Neural cell (in vitro differentiated cells): ENCODE results near the gene MAGEB18.

Experiments used
- CTCF ChIP-seq: fragments of 450-650 bp; IDR thresholded peaks from 2 replicates; pipeline ENCODE4 v1.5.1; 2014; ENCODE audit warnings: antibody characterized with exemption, mild to moderate bottlenecking, moderate library complexity; ENCODE audit not compliant: poor library complexity, severe bottlenecking
- EZH2 ChIP-seq: fragments of 200-600, 300-800 bp; shearing (Covaris generic), sonication (generic); IDR thresholded peaks from 2 replicates; pipeline ENCODE4 v1.6.1; 2014; ENCODE audit warnings: antibody characterized with exemption, low read length, borderline replicate concordance, mild to moderate bottlenecking; ENCODE audit not compliant: insufficient read depth, poor library complexity, severe bottlenecking
- MXI1 ChIP-seq: fragments of 450-650 bp; conservative IDR thresholded peaks from 2 replicates; pipeline ENCODE4 v1.6.1; 2014; ENCODE audit warnings: antibody characterized with exemption, mild to moderate bottlenecking; ENCODE audit not compliant: poor library complexity, severe bottlenecking
- SMC3 ChIP-seq: fragments of 450-650 bp; conservative IDR thresholded peaks from 2 replicates; pipeline ENCODE4 v1.6.1; 2014; ENCODE audit warnings: antibody characterized with exemption, mild to moderate bottlenecking, moderate library complexity; ENCODE audit not compliant: poor library complexity
- TAF1 ChIP-seq: IDR thresholded peaks from 2 replicates; pipeline ENCODE4 v1.6.1; 2012; ENCODE audit warnings: low read depth

GRCh38 chrX:26146024-26146423, 7.9 kb downstream of the MAGEB18 start:
- TF ChIP-seq EZH2 (no peak), TAF1 (no peak), CTCF (no peak), SMC3 (no peak), MXI1 (no peak)
